ENCODE data around the gene MKLN1.
"Not testable (repeated sequence)": the region's sequence is repeated elsewhere in the genome, so short reads cannot be mapped to it uniquely, and the experiment has no call there.

Gene MKLN1

GRCh38 chr7:131403322-131403721 lies 75.6 kb downstream of the MKLN1 start:
- no peak for DNase-seq

GRCh38 chr7:131404226-131404911 lies 76.7 kb downstream of the MKLN1 start:
- DNase-seq = no peak

DNA sequence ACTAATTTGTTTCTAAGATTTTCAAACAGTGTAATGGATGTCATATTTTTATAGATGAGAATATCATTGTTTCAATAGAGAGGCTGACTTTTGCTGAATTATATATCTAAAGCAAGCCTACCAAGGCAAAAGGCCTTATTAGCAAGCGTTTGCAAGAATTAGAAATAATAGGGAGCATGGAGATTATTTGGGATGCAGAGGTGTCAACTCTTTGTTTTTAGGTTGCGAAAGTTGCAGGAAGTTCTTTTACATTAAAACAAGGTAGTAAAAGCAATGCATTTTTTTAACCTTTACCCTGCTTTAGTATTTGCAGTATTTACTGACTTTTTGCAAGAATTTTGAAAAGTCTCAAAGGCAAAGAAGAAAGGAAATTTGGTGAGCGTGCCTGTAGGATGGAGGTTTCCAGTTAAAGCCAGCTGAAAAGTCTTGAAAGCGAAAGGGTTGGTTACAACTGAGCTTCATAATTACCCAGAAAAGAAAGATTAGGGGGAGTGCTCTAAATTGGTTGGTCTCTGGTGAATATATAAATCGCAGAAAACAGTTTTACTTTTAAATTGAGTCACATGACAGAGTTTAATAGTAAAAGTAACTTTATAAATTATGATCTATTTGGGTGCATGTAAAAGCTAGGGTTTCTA lies 81.6 kb downstream of the MKLN1 start:
- DNase-seq = no peak

GRCh38 chr7:131412031-131412430 lies 84.4 kb downstream of the MKLN1 start:
- DNase-seq = no peak

- DNase-seq = no peak
Measured at GRCh38 chr7:131413711-131414110, 86.0 kb downstream of the MKLN1 start.

DNA sequence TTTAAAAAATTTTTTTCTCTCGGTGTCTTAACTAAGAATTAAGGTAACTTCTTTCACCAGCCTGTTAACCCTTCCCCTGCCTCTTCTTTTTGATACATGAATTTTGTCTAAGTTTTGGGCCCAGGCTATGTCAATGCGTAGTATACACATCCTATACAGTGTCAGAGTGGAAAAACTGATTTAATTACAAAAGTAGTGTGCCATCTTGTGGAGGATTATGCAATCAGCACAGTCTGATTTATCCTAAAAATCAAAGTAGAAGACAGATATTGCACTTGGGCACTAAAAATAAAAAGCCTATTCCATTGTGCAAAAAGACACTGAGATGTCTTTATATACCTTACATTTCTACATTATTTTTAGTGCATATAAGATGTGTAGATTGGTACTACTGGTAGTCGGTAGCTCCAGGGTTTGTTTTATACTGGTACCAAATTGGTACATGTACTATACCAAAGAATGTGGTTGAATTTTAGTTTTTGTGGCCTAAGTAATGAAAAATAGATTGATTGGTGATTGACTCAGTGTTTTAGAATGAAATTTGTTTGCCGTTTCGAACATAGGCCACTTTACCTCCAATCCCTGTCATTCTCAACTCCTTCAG lies 96.6 kb downstream of the MKLN1 start:
- DNase-seq = peak; percentile 54

DNA sequence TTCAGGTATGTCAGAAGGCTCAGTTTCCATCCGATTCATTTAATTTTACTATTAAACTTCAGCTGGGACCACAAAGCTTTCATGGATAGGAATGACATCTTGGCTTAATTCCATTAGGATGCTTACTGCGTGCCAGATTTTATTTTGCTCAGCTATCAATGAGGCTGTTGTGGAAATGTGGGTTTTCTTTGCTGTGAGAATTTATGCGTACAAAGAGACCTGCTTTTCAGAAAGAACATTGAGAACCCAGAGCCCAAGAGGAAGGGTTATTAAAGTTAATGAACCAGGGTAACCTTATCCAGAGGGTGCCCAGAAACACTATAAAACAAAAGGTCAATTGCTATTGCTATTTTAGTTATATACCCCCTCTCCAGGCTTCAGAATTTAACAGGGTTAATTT lies 98.3 kb downstream of the MKLN1 start:
- DNase-seq = no peak

- DNase-seq = not testable (repeated sequence)
Measured at GRCh38 chr7:131430826-131431225, 103.2 kb downstream of the MKLN1 start.

DNA sequence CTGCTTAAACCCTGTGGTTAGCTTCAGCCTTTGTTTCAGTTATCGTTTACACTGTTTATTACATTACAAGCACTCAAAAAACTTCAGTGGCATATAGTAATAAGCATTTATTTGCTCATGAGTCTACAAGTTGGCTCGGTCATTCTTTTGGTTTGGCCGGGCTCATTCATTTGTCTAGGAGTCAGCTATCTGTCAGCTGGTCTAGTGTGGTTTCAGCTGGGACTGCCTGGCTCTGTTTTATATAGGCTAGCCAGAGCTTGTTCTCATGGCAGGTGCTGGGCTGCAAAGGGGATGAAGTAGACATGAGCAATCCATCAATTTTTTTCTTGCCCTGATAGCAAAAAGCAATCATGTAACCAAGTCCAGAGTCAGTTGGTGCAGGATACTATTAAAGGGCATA lies 103.6 kb downstream of the MKLN1 start:
- DNase-seq = no peak

GRCh38 chr7:131431756-131432155 lies 104.1 kb downstream of the MKLN1 start:
- DNase-seq = no peak

- no peak for DNase-seq
Measured at GRCh38 chr7:131436384-131436783, 108.7 kb downstream of the MKLN1 start.

DNA sequence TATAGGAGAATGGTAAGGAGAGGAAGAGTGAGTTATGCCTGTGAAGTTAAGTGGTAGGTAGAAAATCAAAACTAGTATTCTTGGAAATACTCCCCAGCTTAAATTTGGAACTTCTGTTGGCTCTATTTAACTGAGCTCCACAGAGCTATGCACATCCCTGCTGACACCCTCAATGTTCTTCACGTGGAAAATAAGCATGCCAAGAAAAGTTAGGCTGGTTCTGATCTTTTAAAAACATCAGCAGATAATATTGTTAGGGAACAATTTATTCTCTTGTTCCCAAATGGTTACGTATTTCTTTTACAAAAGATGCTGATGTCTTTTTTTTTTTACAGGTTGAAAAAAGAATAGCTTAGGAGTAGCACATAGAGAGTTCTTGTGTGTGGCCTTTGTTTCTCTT lies 111.3 kb downstream of the MKLN1 start:
- DNase-seq = no peak

- DNase-seq = no peak
Measured at GRCh38 chr7:131443496-131443895, 115.8 kb downstream of the MKLN1 start.

- no peak for DNase-seq
Measured at GRCh38 chr7:131444683-131445082, 117.0 kb downstream of the MKLN1 start.

DNA sequence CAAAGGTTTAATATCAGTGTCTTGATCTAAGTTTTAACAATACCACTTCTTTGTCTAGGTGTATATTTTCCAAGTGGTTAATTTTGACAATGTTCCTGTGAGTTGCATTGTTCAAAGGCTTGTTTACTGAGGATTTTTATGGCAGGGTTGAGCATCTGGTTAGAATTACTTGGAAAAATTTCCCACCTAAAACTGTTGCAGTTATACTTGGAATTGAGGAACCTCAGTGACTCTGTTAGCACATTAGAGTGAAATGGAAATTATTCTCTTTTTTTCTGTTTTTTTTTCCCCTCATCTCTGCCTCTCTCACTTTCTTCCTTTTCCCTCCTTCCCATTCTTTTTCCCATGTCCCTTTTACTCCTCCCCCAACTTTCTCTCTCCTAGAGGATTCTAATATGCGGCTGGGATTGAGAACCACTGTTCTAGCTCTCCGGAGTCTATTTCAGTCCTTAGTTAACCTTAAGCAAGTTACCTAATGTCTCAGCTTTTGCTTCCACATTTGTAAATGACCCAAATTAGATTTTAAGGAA lies 121.8 kb downstream of the MKLN1 start:
- DNase-seq = no peak

DNA sequence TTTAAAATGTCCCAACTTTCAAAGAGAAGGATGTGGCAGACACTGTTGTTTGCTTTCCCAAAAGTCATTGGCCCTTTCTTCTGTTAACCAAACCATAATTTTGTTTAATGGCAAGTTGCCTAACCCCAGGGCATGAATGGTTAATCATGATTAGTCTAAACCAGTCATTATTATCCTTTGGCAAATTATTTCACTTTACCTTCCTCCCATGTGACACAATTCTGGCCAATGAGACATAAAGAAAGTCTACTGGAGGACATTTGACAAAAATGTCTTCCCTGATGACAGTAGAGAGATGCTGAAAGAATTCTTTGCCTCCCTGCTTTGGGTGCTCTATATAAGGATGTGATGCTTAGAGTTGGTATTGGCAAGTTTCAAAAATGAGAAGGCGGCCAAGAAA lies 126.8 kb downstream of the MKLN1 start:
- no peak for DNase-seq

GRCh38 chr7:131455001-131455400 lies 127.3 kb downstream of the MKLN1 start:
- no peak for DNase-seq

DNA sequence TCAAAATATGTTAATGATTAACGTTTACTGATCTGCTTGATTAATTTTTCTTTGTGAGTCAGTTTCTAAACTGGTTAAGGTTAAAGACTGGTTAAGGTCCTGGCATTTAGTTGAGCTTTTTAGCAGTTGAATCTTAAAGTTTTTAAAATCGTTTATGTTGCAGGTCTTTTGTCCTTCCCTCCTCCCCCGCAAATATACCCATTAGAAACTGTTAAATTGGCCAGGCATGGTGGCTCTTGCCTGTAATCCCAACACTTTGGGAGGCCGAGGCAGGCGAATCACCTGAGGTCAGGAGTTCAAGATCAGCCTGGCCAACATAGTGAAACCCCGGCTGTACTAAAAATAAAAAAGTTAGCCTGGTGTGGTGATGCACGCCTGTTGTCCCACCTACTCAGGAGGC lies 127.9 kb downstream of the MKLN1 start:
- no peak for DNase-seq

DNA sequence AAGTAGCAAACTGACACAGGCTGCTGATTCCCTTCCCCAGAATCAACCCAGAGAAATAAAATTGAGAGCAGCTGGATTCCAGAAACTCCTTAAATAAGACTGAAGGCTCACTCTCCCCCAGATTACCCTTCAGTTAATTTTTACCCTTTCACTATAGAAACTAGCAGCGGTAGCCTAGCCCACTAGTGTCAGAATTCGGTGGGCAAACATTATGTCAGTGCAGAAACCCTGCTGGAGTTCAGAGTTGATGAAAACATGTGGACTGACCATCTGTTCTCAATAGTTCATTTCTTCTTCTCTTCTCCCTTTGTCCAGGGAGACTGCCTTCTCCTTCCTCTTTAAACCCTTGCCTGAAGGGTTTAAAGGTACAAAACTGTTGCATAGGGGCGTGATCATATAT lies 128.7 kb downstream of the MKLN1 start:
- no peak for DNase-seq

DNA sequence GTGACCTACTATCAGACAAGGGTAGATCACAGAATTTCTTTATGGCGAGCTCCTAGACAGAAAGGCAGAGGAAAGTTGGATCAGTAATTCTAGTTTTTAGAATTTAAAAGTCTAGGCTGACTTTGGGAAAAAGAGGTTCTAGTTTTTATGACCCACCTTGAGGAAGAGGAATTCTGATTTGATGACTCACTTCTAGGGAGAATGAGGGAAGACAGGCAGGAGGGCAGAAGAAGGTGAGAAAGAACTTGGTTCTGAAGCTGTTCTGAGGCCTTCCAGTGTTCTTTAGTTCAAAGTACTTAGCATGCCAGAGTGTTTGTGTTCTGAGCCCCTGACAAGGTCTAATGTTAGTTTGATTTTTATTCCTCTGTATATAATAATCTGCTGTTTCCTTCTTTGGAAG lies 131.6 kb downstream of the MKLN1 start:
- DNase-seq = no peak

GRCh38 chr7:131462059-131462458 lies 134.4 kb downstream of the MKLN1 start:
- no peak for DNase-seq

DNA sequence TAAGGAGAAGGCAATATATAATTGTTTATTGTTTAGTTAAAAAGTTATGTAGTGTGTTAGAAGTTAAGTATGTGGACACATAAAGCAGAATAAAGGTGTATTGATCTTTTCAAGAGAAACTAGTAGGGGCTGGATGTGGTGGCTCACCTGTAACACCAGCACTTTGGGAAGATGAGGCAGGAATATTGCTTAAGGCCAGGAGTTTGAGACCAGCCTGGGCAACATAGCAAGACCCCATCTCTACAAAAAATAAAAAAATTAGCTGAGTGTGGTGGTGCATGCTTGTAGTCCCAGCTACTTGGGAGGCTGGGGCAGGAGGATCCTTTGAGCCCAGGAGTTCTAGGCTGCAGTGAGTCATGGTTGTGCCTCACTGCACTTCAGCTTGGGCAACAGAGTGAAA lies 135.0 kb downstream of the MKLN1 start:
- DNase-seq = not testable (repeated sequence)

DNA sequence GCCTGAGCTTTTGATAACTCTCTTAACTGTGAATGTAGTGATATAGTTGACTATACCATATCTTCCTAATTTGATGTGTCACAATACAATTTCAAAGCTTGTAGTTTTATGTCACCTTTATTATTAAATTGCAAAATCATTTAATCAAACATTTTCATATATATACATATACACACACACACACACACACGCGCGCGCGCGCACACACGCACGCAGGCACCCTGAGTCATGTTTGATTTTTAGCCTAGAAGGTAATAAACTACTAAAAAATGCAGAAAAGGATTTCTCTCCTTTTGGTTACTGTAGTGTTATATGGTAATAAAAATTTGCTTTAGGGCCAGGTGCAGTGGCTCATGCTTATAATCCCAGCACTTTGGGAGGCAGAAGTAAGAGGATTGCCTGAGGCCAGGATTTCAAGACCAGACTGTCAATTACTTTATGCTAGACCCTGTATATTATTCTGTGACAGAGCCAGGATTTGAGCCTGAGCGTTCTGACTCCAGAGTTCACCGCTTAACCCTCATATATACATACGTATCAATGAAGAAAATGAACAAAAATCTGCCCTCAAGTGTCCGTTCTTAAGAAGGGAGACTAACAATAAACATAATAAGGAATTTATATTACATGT lies 139.2 kb downstream of the MKLN1 start:
- no peak for DNase-seq

DNA sequence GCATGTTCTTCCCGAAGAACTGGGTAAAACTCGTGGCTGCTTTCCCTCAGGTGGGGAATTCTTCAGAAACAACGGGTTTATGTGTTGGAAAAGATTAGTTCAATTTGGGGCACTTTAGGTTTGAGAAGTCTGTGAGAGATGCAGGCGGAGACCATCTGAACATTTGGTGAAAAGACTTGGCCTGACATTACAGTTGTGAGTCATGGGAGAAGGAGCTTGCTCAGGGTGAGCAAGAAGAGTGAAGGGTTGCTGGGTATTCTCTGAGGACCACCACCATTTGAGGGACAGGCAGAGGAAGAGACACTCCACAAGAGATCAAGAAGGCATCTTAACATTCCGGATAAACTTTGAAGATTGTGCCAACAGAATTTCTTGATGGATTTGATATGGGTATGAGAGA lies 140.1 kb downstream of the MKLN1 start:
- DNase-seq = no peak
